Stromal cell of bone marrow (primary cell): ENCODE data around the gene CCDC43.
"Not testable (repeated sequence)": the region's sequence is repeated elsewhere in the genome, so short reads cannot be mapped to it uniquely, and the experiment has no call there.

Source experiments
- DNase-seq: peaks from one replicate; pipeline ENCODE4 v3.0.0-alpha.2; 2012; ENCODE audit warnings: low read depth

CCDC43 gene

GRCh38 chr17:44666006-44666405, 23.6 kb downstream of the CCDC43 start:
- no peak for DNase-seq

- DNase-seq, result no peak
Observed at GRCh38 chr17:44664867-44665266, 24.7 kb downstream of the CCDC43 start.

GRCh38 chr17:44663095-44663494, 26.5 kb downstream of the CCDC43 start:
- no peak for DNase-seq

GRCh38 chr17:44661835-44662234, 27.7 kb downstream of the CCDC43 start:
- no peak for DNase-seq

GRCh38 chr17:44655983-44656710, 33.4 kb downstream of the CCDC43 start, which contains the start of gene MEIOC:
MEIOC (plus strand) TSS chr17:44656468; CDS start chr17:44656614, 146 bp downstream.
- no peak for DNase-seq

GRCh38 chr17:44653954-44654353, 35.6 kb downstream of the CCDC43 start:
- no peak for DNase-seq

- no peak for DNase-seq
Observed at GRCh38 chr17:44653384-44653783, 36.2 kb downstream of the CCDC43 start.

GRCh38 chr17:44652727-44653126, 36.8 kb downstream of the CCDC43 start:
- DNase-seq, result no peak

GRCh38 chr17:44651228-44651627, 38.3 kb downstream of the CCDC43 start:
- no peak for DNase-seq

- DNase-seq, result no peak
Observed at GRCh38 chr17:44648963-44649362, 40.6 kb downstream of the CCDC43 start.

- no peak for DNase-seq
Observed at GRCh38 chr17:44647736-44648135, 41.8 kb downstream of the CCDC43 start.

- DNase-seq, result no peak
Observed at GRCh38 chr17:44646280-44646679, 43.3 kb downstream of the CCDC43 start.

- DNase-seq, result no peak
Observed at GRCh38 chr17:44645341-44645740, 44.2 kb downstream of the CCDC43 start.

GRCh38 chr17:44642834-44643233, 46.7 kb downstream of the CCDC43 start:
- no peak for DNase-seq

- DNase-seq, result no peak
Observed at GRCh38 chr17:44637066-44637465, 52.5 kb downstream of the CCDC43 start.

- DNase-seq, result peak; percentile 38
Observed at GRCh38 chr17:44636562-44636961, 53.0 kb downstream of the CCDC43 start.

GRCh38 chr17:44634401-44634800, 55.2 kb downstream of the CCDC43 start:
- DNase-seq, result not testable (repeated sequence)

- no peak for DNase-seq
Observed at GRCh38 chr17:44633998-44634397, 55.6 kb downstream of the CCDC43 start.

- no peak for DNase-seq
Observed at GRCh38 chr17:44630703-44631102, 58.9 kb downstream of the CCDC43 start.

GRCh38 chr17:44629314-44629713, 60.3 kb downstream of the CCDC43 start:
- no peak for DNase-seq

GRCh38 chr17:44628243-44629188, 61.1 kb downstream of the CCDC43 start:
- DNase-seq, result no peak

GRCh38 chr17:44627513-44628242, 61.9 kb downstream of the CCDC43 start:
- DNase-seq, result no peak
